Upper lobe of right lung (tissue), 1 donor: ENCODE data around the gene NHERF2. TPM values are rescaled to one million over a fixed set of nuclear protein-coding genes. Genes with fewer than 3 reads are reported as not detected.

Experiments used
- ATAC-seq: fragments of 200-7000 bp; cut with Tn5 transposase; one replicate; pipeline ENCODE4 v1.9.1; 2020; ENCODE audit warnings: mild to moderate bottlenecking, moderate library complexity
- DNase-seq: peaks from one replicate; pipeline ENCODE4 v3.0.0-alpha.2; 2020
- H3K27ac ChIP-seq: fragments of 200-600 bp; one replicate; pipeline ENCODE4 v1.8.0; 2022
- H3K27me3 ChIP-seq: fragments of 200-600 bp; one replicate; pipeline ENCODE4 v1.8.0; 2022; ENCODE audit warnings: mild to moderate bottlenecking
- H3K36me3 ChIP-seq: fragments of 200-600 bp; one replicate; pipeline ENCODE4 v1.8.0; 2022
- H3K4me1 ChIP-seq: fragments of 200-600 bp; one replicate; pipeline ENCODE4 v1.8.0; 2022
- H3K4me3 ChIP-seq: fragments of 200-600 bp; one replicate; pipeline ENCODE4 v1.8.0; 2022; ENCODE audit warnings: mild to moderate bottlenecking
- H3K9me3 ChIP-seq: fragments of 200-600 bp; one replicate; pipeline ENCODE4 v1.8.0; 2022
- intact Hi-C: fragments of 100-400 bp; cut with DNase I; formaldehyde crosslinking; loops from one replicate; pipeline ENCODE4 v1.11.0; 2022
- total RNA-seq: library from RNA; stranded (reverse); fragmentation: NEBNext Ultra II Directional; extraction: Animal tissue kit (Norgen Biotek cat#: 25700); gene quantifications from one replicate; pipeline ENCODE4 v1.2.1, GENCODE V29; 2021
- TF ChIP-seq, protein P1 (sequence below): fragments of 200-600 bp; IDR thresholded peaks from one replicate; pipeline ENCODE4 v1.8.0; 2022; ENCODE audit warnings: antibody characterized with exemption
- donor health status: DM: no; HTN: yes; CAD: no; lungs with severe emphysema.

NHERF2 gene
- total RNA-seq, 1 donor from 2014 or later = 363 TPM

DNA sequence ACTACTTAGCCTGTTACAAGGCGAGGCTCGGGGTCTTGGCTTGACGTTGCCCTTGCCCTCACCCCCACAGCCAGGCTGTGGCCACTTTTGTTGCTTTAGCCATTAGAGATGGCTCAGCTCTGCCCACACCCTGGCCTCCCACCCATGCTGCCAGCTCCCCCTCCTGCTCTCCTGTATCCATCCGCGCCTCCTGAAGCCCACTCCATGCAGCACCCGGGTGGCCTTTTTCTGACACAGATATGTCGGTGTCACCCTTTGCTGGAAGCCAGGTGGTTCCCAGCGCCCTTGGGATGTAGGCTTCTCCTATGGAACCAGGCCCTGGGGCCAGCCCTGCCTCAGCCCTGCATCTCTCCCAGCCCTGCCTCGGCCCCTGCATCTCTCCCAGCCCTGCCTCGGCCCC, 30.7 kb downstream of the NHERF2 start:
- no peak overlapping the region for H3K4me3 ChIP-seq
- no peak overlapping the region for H3K27ac ChIP-seq
- TF ChIP-seq, protein P1, sequence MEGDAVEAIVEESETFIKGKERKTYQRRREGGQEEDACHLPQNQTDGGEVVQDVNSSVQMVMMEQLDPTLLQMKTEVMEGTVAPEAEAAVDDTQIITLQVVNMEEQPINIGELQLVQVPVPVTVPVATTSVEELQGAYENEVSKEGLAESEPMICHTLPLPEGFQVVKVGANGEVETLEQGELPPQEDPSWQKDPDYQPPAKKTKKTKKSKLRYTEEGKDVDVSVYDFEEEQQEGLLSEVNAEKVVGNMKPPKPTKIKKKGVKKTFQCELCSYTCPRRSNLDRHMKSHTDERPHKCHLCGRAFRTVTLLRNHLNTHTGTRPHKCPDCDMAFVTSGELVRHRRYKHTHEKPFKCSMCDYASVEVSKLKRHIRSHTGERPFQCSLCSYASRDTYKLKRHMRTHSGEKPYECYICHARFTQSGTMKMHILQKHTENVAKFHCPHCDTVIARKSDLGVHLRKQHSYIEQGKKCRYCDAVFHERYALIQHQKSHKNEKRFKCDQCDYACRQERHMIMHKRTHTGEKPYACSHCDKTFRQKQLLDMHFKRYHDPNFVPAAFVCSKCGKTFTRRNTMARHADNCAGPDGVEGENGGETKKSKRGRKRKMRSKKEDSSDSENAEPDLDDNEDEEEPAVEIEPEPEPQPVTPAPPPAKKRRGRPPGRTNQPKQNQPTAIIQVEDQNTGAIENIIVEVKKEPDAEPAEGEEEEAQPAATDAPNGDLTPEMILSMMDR = no peak
- H3K36me3 ChIP-seq = peaks cover 60% of the 10 kb centered on the region
- H3K4me1 ChIP-seq = no peaks in the 10 kb centered on the region
- H3K27me3 ChIP-seq = no peaks in the 10 kb centered on the region
- intact Hi-C loops = no loop called here
- no peaks in the 10 kb centered on the region for H3K9me3 ChIP-seq
- no peak for DNase-seq
- ATAC-seq = no peak

DNA sequence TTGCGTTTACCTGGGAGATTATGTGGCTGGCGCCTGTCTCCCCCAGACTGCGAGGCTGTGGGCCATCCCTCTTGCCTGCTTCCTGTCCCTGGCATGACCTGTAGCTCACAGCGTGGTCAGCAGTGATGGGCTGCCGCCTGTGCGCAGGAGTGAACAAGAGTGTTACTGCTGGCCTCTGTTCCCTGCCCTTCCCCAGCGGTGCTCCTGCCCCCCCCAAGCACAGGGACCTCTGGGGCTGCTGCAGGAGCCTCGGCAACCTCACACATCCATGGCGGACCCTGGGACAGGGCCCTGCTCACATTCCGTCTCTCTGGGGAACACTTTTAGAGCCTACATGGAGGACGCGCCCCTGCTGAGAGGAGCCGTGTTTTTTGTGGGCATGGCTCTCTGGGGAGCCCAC, 31.7 kb downstream of the NHERF2 start:
- no peak for DNase-seq
- intact Hi-C loops = no loop called here
- TF ChIP-seq, protein P1 = no peak
- ATAC-seq = no peak
- no peak overlapping the region for H3K27ac ChIP-seq
- H3K4me3 ChIP-seq = no peak overlapping the region
- no peaks in the 10 kb centered on the region for H3K4me1 ChIP-seq
- no peaks in the 10 kb centered on the region for H3K27me3 ChIP-seq
- H3K9me3 ChIP-seq = no peaks in the 10 kb centered on the region
- H3K36me3 ChIP-seq = peaks cover 61% of the 10 kb centered on the region

DNA sequence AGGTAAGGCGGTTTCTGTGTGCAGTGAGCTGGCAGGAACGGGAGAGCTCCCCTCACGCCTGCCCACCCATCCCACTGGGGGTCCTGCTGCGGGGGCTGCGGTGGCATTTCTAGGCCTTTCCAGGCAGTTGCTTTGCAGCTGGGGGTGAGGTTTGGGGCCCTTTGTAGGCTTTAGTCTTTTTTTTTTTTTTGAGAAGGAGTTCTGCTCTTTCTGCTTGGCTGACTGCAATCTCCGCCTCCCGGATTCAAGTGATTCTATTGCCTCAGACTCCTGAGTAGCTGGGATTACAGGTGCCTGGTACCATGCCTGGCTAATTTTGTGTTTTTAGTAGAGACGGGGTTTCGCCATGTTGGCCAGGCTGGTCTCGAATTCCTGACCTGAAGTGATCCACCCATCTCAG, 32.2 kb downstream of the NHERF2 start:
- H3K4me1 ChIP-seq = no peaks in the 10 kb centered on the region
- TF ChIP-seq, protein P1 = no peak
- no peaks in the 10 kb centered on the region for H3K27me3 ChIP-seq
- intact Hi-C loops = no loop called here
- no peak overlapping the region for H3K27ac ChIP-seq
- no peaks in the 10 kb centered on the region for H3K9me3 ChIP-seq
- no peak for ATAC-seq
- DNase-seq = no peak
- H3K4me3 ChIP-seq = no peak overlapping the region
- H3K36me3 ChIP-seq = peaks cover 61% of the 10 kb centered on the region

DNA sequence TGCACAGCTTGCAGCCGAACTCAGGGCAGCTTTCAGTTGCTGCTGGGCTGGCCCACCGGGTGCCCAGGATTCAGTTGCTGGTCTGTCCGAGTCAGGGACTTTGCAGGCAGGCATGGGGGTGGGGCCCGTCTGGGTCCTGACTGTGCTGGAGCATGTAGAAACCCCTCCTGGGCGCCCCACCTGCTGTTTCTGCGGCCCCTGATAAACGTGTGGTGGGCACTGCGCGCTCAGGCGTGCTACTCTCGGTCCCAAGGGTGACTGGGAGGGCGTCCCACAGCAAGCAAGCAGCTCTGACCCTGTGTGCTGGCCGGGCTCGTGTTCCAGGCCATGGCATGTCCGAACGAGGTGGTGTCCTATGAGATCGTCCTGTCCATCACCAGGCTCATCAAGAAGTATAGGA, 33.6 kb downstream of the NHERF2 start:
- DNase-seq (no peak), ATAC-seq (no peak)
- intact Hi-C loops = no loop called here
- peaks cover 56% of the 10 kb centered on the region for H3K36me3 ChIP-seq
- H3K4me3 ChIP-seq = no peak overlapping the region
- TF ChIP-seq, protein P1 = no peak
- no peaks in the 10 kb centered on the region for H3K9me3 ChIP-seq
- no peak overlapping the region for H3K27ac ChIP-seq
- H3K4me1 ChIP-seq = no peaks in the 10 kb centered on the region
- no peaks in the 10 kb centered on the region for H3K27me3 ChIP-seq

DNA sequence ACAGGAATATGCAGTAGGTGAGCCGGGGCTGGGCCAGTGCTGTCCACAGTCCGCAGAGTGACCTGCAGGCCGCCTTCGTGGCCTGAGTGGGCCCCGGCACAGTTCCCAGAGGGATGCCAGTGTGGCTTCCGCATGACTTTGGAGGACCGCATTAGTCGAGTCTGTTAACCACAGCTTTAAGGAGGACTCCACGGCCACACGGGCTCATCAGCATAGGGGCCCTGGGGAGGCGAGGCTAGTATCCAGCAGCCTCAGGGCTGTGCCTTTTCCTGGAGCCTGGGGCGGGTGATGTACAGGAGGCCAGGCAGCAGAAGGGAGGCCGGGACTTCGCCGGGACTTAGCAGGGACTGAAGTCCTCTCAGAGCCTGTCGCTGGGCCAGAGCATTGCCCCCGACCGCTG, 34.3 kb downstream of the NHERF2 start:
- no peak overlapping the region for H3K27ac ChIP-seq
- no peaks in the 10 kb centered on the region for H3K4me1 ChIP-seq
- intact Hi-C loops = no loop called here
- ATAC-seq (no peak), DNase-seq (no peak)
- no peaks in the 10 kb centered on the region for H3K27me3 ChIP-seq
- peaks cover 60% of the 10 kb centered on the region for H3K36me3 ChIP-seq
- TF ChIP-seq, protein P1 = no peak
- no peaks in the 10 kb centered on the region for H3K9me3 ChIP-seq
- no peak overlapping the region for H3K4me3 ChIP-seq

DNA sequence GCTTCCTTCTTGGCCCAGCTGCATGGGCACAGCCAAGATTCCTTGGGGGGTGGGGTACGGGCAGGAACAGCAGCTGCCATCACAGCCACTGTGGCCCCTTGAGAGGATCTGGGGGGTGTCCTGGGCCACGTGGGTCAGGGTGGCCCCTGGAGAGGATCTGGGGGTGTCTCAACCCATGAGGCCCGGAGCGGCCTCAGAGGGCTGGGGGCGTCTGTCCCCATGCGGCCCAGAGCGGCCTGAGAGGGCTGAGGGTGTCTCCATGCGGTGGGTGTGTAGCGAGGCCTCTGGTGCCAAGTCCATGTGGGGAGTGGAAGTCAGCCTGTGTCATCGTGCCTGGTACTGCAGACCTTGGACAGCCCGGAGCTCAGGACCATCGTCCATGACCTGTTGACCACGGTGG, 34.8 kb downstream of the NHERF2 start:
- Histone ChIP-seq H3K9me3 (no peaks in the 10 kb centered on the region), H3K4me1 (no peaks in the 10 kb centered on the region), H3K27me3 (no peaks in the 10 kb centered on the region), H3K36me3 (peaks cover 60% of the 10 kb centered on the region), H3K4me3 (no peak overlapping the region), H3K27ac (no peak overlapping the region)
- TF ChIP-seq, protein P1 = no peak
- ATAC-seq = no peak
- intact Hi-C loops = no loop called here
- DNase-seq = no peak
